Ramos (cell line): ENCODE results near the gene UBTD1.
"Not testable (repeated sequence)": the region's sequence is repeated elsewhere in the genome, so short reads cannot be mapped to it uniquely, and the experiment has no call there.

Source experiments
- in situ Hi-C: fragments of 300-500 bp; cut with MboI; formaldehyde crosslinking; loops from one replicate; pipeline ENCODE4 v1.14.3; 2022; ENCODE audit warnings: low sequenced_read_pairs; ENCODE audit not compliant: unreplicated experiment

The UBTD1 gene

DNA sequence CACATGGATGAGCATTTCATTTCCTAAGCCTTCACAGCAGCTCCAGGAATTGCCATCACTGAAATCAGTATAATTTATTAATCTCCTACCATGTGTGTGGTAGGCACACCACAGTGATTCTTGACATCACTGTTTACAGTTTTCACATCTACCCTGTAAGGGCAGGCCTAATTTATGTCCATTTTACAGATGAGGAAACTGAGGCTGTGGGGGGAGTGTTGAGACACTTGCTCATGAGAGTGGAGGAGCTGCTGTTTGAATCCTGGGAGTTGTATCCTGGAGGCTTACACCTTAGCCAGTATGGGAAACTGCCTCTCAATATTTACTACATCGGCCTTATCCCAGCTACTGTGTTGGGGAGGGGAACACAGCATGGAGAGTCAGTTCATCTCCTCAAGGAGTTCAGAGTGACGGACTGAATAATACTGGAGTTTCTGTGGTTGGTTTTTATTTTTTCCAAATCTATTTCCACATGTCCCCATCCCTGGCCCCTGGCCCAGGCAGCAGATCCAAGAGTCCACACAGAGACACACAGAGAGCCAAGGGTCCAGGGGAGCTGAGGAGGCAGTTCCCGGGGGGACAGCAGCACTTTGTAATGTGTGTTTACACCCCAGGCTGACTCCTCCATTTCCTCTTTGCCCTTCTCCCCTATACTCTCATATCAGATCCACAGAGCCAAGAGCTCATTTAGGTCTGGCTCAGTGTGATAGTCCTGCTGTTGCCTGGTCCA is 13.2 kb downstream of the UBTD1 start:
- in situ Hi-C loops: no loop called here

DNA sequence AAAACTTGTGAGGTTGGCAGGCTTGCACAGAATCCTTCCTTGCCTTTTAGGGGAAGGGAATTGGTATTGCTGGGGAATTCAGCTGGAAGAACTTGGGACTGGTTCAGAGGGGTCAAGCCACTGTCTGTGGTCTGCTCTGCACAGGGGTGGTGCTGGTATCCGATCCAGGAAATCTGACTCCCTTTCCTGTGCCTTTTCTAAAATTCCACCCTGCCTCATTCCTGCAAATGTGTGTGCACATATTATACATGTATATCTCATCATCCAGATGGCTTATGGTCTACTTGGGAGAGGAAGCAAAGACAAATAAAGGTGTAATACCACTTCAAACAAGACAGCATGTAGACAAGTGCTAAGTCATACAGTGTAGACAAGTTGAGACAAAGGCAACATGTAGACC is 14.3 kb downstream of the UBTD1 start:
- in situ Hi-C loops: no loop called here

DNA sequence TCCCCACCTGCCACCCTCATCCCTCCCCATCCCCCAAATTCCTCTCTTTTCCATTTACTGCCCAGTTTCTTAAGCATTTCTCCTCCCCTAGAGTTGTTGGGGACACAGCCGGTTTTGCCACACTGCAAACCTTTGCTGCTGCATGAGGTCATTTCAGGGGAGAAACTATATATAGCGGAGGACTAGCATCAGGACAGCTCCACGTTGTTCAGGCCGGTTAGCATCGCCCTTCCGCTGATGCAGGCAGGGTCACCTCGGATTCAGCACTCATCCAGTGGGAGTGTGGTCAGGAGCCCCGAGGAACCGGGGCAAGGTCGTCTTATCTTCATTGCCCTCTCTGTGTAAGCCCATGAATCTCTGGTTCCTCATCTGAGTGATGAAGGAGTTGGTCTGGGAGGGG is 15.6 kb downstream of the UBTD1 start:
- in situ Hi-C loops: no loop called here

DNA sequence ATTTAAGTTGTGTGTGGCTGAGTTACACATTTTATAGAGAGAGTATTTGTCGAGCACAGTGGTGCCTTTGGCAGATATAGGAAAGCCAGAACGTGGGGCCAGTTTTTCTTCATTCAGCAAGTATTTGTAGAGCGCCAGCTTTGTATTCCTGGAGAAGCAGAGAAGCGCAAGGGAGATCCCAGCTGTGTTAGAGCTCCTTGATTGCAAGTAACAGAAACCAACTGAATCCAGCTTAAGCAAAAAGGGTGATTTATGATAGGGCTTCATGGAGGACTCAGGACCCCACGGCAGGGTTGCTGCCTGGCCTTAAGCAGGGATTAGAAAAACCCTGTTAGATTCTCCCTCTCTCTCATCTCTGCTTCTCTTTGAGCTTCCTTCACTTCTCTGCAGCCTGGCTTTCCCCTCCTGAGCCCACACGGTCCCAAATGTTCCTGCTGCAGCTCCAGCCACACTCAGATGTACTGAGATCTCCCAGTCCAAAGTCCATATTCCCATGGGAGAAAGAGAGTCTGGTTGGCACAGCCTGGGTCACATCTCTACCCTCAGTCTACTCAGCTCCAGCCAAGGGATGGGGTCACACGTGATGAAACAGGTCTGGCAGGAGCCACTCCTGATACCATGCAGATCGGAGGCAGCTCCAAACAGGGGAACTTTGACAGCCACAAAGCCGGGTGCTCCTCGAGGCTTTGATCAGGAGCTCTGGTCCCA is 16.7 kb downstream of the UBTD1 start:
- in situ Hi-C loops: no loop called here

DNA sequence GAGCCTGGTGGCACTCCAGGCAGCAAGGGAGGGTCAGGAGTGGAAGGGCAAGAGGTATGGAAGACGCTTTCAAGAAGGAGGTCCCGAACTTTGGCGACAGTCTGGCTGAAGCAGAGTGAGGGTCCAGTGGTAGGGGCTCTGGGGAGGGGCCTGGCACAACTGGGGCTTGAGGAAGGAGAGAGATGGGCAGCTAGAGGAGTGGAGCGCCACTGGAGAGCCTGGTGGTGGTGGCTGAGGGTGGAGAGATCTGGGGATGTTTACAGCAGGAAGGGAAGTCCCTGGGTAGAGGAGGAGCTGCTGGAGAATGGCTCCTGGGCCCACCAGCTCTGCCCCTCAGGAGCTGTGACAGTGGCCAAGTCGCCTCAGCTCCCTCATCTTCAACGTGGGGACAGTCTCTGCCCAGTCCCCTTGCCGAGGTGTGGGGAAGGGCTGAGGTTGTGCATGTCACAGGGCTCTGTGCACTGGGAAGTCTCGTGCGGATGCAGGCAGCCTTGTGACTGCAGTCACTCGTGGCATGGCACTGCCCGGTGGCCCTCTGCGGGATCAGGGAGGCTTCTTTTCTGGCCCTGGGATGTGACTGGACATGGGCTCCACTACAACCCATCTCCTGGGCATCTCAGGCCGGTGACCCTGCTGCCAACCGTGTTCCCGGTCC is 18.5 kb downstream of the UBTD1 start:
- in situ Hi-C loops: no loop called here

DNA sequence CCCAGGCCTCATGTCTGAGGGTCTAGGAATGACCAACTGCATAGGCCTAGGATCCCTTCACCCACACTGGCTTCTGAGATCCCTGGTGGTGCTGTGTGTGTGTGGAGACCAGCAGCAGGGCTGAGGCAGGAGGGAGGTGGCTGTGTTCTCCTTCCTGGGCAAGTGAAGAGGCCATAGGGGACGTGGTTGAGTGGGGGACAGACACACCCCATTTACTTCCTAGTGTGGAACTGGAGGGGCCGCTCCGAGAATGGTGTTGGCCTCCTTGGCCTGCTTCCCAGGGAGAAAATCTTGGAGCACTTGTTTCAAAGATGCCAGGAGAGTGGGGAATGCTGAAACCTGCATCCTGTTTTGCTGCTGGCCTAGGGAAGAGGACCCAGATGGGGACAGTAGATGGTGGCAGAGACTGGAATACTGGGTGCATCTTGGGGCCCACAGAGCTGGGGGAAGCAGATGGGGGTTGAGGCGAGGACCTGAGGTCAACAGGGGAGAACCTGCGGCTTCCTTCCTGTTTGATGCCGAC is 19.1 kb downstream of the UBTD1 start:
- in situ Hi-C loops: no loop called here

DNA sequence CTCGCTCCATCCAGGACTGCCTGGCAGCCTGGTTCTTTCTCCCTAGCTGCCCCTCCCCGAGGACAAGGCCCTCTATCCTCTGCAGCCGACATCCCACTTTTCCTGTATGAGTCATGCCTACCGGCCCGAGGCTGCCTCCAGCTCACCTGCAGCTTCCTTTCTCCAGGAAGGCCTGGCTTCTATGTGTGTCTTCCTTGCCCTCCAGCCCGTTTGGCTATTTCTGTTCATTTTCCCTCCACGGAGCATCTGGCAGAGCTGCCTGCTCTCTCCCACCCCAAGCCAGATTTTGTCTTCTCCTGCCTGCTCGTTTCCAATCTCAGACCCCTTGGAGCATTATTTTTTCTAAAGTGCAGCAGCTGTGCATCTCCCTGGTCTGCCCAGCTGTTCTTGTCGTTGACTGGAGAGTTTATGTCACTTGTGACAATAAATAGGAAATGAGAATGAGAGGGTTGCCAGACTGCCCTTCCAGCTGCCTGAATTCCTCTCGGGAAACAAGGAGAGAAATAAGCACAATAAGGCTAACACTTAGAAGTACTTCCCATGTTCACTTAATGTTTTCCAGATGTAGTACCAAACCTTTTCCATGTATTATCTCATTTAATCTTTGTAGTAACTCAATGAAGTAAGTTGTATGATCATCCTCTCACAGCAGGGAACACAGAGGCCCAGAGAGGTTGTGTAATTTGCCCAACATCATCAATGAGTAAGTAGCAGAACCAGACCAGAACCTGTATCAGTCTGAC is 19.7 kb downstream of the UBTD1 start:
- in situ Hi-C loops: no loop called here

DNA sequence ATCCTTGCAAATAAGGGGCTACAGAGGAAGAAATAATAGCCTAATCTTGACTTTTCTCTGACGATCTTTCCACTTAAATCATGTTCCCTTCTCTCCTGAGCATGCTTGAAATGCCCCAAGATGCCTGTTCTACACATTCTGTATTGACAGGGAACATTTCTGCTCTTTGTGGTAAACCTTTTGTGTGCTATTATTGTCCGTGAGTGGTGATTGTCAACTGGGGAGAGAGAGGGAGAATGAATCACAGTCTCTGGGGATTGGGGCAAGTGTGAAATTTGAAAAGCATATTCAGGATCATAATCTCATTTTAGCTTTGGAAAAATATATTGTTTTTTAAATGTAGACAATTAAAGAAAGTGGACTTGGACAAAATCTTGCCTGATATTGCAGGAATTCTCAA is 20.6 kb downstream of the UBTD1 start:
- in situ Hi-C loops: no loop called here

DNA sequence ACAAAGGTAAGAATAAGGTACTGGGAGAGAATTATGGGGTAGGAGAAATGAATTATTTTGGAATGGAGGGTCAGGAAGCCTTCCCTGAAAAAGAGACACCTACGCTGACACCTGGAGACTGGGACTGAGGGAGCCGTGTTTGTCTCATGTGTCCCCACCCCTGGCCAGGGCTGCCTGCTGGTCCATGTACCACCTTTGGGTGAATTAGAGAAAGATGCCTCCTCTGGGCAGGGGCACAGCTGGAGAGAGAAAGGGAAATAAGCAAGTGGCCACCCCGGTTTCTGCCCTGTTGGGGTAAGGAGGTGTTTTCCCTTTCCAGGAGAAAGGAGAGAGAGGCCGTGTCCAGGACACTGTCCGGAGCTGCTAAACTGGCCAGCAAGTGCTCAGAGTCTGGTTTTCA is 21.8 kb downstream of the UBTD1 start:
- in situ Hi-C loops: no loop called here

DNA sequence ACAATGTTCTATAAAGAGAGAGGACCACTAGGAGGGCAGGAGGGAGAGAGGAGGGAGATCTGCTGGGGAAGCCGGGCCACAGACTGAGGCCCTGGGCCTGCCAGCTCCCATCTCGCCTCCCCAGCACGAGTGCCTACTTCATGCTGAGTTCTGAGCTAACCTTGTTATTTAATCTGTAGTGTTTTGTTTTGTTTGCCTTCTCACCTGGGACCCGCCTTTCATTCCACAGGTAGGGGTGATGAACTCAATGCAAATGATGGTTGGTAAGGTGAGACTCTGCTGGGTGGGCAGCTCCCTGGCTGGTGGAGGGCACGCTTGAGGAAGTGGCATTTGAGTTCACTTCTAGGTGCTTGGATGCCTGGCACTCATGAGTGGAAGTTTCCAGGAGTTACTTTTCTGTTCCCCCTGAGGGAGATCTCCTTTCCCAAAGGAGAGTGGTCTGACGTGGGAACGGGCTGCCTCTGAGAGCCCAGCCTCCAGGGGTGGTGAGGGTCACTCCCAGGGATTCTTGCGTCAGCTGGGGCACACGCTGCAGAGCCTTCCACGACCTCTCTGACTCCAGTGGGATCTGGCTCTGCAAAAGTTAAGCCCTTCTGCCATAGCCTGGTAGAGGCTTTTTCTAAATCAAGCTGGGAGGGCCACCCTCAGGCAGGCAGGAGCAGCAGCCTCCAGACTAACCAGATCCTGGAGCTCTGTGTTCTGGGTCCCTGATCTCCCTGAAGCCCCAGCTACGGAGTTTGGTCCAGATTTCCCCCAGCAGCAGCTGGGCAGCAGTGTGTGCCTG is 22.4 kb downstream of the UBTD1 start:
- in situ Hi-C loops: no loop called here

DNA sequence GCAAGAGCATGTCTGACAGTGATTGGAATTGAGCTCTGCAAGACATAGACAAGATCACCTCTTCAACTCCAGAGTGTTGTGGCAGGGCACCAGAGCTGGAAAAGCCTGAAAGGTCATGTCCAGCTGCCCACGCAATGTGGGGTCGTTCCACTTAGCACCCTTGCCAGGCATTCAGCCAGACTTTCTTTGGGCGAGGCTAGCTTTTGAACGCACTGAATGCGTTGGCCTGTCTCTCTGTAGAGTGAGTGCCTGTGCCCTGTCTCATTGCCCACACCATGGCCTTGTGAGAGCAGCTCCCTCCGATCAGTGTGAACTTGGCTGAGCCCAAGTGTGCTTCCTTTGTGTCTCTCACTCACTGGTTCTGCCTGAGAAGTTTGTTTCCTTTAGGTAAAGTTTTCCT is 23.3 kb downstream of the UBTD1 start:
- in situ Hi-C loops: no loop called here

DNA sequence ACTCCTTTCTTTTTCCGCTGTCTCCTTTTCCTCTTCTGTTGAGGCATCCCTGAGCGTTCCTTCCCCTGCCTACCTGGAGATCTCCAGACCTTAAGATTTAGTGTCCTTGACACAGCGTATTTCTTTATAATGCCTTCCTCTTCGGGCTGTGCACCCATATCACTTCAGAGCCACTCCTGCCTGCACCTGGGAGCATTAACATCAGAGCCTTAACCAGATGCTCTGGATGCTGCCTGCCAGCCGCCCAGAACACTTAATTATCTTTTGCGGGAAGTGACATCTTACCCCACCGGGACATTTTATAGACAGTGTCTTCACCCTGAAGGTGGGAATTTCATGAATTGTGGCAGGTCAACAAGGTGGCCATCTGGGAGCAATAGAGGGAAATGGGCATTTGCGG is 24.2 kb downstream of the UBTD1 start:
- in situ Hi-C loops: no loop called here

DNA sequence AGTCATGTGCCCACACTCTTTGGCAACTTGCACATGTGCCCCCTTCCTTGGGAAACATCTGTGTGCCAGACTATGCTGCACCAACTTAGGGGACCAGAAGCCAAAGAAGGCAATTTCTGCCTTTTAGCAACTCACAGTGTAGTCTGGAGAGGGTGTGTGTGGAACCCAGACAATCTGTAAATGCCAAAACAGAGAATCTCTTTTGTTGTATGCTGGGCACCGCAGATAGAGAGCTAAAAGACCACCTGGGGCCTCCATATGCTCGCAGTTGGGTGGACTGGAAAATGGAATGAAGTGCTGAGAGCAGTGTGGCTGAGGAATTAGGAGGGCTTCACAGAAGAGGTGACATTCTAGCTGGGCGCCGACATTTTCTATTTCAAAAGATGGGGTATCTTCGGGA is 26.4 kb downstream of the UBTD1 start:
- in situ Hi-C loops: no loop called here

DNA sequence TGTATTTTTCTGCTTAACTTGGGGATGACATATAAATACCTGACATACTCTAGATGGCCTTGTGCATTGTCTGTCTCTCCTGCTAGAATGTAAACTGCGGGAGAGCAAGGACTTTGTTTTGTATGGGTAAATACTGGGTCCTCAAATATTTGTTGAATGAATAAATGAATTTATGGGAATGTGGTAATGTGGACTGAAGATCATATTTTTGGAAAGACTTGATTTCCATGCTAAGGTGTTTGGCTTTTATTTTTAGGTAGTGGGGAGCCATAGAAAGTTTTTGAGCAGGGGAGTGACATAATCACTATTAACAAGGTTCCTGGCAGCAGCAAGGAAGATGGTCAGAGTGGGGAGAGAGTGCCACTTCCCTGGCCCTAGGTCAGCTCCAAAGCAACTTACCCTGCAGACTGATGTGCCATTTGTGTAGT is 27.0 kb downstream of the UBTD1 start:
- in situ Hi-C loops: no loop called here

DNA sequence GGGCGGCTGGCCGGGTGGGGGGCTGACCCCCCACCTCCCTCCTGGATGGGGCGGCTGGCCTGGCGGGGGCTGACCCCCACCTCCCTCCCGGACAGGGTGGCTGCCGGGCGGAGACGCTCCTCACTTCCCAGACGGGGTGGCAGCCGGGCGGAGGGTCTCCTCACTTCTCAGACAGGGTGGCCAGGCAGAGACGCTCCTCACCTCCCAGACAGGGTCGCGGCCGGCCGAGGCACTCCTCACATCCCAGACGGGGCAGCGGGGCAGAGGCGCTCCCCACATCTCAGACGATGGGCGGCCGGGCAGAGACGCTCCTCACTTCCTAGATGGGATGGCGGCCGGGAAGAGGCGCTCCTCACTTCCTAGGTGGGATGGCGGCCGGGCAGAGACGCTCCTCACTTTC is 30.2 kb downstream of the UBTD1 start:
- in situ Hi-C loops: not testable (repeated sequence)

DNA sequence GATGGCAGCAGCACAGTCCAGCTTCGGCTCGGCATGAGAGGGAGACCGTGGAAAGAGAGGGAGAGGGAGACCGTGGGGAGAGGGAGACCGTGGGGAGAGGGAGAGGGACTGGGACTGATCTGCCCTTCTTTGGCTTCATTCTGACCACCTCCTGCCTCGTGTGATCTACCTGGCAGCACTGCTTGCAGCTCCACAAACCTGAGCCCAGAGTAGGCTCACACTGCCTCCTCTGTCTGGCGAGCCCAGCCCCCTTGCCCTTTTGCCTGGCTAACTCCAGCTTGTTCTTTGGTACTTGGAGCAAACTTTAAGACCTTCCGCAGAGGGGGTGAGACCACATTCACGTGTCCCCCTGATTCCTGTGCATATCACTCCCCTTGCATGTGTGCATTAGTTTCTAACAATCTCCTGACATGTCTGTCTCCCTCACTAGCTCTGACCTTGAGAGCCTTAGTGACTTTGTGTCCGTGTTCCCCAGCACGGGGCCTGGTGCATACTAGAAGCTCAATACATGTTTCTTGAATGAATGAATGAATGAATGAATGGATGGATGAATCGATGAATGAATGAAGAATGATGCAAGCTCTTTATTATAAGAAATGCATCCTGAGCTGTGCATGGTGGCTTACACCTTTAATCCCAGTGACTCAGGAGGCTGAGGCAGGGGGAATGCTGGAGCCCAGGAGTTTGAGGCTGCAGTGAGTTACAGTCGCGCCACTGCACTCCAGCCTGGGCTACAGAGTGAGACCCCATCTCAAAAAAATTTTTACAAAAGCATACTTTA is 31.2 kb downstream of the UBTD1 start:
- in situ Hi-C loops: no loop called here

DNA sequence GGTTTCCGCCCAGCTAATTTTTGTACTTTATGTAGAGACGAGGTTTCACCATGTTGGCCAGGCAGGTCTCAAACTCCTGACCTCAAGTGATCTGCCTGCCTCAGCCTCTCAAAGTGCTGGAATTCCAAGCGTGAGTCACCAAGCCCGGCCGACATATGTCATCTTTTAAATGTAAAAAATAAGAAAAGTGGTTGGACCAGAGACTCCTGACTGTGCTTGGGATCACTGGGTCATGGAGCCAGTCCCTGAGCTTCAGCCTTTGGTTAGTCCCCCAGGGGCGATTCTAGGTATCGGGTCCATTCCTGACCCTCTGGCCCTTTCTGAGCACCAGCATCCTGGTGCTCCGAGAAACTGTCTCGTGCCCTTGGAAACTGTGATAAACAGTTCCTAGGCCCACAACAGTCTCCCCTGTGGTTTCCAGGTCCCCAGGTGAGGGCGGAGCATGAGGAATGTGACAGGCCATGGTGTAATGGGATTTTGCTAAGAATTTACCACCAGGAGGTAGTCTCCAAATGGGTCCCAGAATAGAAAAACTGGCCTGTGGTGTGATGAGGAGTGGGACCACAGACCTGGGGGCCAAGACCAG is 32.8 kb downstream of the UBTD1 start:
- in situ Hi-C loops: no loop called here

DNA sequence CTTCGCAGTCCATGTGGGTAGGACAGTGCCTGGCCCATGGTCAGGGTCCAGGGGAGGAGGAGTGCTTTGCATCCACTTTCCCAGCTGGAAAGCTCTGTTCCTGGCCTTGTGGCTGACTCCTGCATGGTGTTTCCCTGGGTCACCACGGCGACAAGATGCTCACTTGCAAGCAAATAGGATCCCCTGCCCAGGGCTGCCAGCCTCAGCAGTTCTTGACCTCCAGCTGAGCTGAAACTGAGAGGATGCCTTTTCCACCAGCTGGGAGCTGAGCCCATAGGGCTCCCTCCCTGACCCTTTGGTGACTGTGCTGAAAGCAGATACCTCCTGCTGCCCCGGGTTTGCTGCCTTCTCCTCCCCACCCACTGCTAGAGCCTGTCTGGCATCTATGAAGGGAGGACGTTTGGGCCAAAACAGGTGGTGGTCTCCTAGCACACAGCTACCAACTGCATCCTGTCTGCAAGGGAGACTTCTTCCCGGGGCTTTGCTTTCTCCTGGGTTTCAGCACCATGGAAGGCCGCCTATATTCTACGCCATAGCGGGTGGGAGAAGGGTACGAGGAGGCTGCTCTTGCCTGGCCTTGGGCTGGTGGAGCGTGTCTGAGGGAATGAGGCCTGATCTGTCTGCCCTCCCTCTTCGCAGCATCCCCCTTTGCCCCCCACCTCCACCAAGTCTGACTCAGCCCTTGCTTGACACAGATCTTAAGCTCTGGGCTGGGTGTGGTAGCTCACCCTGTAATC is 34.4 kb downstream of the UBTD1 start:
- in situ Hi-C loops: no loop called here
